RCC 7860 (cell line): Measurements from ENCODE around the gene HLA-DOB.
"Not testable (repeated sequence)": the region's sequence is repeated elsewhere in the genome, so short reads cannot be mapped to it uniquely, and the experiment has no call there.

Experiments used
- DNase-seq: peaks from one replicate; pipeline ENCODE4 v3.0.0-alpha.2; 2015; ENCODE audit warnings: low spot score
- FAIRE-seq: peaks from 2 replicates; lab custom pipeline; 2012; peaks lifted over from hg19 to GRCh38; lab: Jason Lieb, UNC

The HLA-DOB gene

DNA sequence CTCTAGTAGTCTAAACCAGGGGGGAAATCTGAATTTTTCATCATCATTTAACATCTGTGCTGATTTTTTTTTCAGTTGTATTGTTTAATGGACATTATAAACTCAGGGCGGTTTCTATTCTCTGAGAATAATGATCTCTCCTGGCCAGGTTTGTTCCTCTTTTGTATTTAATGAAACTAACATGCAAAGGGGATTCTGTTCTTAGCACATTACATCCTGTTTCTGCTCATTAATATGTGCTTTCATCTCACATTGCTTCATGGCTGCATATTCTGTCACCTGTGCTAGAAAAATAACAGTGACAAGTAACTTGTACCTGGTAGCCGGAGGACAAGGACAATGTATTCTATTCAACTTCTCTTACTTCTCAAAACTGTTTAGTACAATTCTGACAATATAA lies 806 bp downstream of the HLA-DOB start:
- no peak for FAIRE-seq
- DNase-seq, result no peak

DNA sequence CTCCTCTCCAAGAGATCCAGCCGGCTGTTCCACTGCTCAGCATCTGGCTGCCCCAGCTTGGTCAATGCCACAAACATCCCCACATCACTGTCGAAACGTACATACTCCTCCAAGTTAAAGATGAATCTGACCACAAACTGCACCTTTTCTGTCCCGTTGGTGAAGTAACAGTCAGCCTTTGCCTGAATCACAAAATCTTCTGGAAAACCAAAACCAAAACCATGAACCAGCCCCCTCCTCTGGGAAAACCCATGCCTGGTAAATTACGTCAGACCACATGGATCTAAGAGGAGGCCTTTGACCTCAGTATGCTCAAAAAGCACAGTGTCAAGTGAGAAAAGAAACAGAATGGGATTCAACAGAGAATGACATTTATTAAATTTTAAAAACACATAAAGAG lies 1.7 kb downstream of the HLA-DOB start:
- DNase-seq (peak; percentile 22), FAIRE-seq (no peak)

DNA sequence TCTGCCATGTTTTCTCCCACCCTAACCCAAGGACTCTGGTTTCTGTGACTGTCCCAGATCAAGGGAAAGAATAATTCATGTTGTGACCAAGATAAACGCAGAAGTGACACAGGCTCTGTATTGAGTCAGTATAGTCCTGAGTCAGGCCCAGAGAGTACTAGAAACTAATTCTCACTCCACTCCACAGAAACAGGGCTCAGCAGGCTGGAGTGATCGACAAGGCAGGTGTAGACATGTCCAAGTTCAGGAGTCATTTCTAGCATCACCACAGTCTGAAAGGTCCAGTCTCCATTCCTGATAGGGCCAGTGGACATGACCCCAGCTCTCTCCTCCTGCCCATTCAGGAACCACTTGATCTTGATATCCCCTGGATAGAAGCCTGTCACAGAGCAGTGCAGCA lies 2.7 kb downstream of the HLA-DOB start:
- no peak for FAIRE-seq
- no peak for DNase-seq

DNA sequence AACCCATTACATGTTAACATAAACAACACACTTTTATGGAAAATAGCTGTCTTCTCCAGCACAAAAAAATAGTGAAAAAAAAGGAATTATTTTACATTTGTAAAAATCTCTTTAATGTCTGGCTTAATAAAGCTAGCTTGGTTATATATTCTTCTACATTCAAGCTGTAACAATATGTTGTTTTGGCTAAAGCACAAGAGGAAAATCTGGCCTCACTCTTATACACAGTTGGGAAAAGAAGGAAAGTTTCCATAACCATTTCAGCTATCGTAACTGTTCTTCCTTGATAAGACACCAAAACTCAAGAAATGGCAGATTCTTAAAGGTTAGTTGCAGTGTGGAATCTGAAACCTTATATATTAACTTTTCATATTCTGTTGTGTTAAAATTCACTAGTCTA lies 7.6 kb downstream of the HLA-DOB start:
- DNase-seq, result no peak
- FAIRE-seq, result no peak

DNA sequence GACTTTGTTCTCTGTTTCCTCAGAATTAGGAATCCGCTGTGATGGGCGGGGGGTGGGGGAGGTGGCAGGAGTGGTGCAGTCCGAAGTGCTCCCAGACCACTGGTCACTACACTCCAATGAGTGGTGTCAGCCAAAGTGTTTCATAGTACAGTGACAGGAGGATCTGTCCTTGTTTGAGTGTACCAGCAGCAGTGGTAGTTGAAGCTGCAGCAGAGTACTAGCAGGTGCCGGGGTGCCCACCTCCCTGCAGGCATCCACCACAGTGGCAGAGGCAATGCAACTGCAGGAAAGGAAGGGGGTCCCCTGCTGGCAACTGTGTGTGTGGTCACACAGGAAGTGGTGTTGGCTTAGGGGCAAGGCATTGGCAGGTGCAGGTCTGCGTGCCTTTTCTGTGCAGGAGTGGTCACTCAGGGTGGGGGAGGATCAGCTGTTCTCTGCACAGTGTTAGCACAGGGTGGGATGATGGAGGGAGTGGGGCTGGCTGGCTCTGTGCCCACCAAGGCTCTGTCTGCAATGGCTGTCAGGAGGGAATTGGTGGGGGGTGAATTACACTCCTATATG lies 9.7 kb downstream of the HLA-DOB start:
- DNase-seq (no peak), FAIRE-seq (no peak)

DNA sequence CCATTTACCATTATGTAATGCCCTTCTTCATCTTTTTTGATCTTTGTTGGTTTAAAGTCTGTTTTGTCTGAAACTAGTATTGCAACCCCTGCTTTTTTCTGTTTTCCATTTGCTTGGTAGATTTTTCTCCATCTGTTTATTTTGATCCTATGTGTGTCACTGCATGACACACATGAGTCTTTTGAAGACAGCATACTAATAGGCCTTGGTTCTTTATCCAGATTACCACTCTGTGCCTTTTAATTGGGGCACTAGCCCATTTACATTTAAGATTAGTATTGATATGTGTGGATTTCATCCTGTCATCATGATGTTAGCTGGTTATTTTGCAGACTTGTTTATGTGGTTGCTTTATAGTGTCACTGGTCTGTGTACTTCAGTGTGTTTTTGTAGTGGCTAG lies 11.4 kb downstream of the HLA-DOB start:
- FAIRE-seq, DNase-seq: not testable (repeated sequence)

DNA sequence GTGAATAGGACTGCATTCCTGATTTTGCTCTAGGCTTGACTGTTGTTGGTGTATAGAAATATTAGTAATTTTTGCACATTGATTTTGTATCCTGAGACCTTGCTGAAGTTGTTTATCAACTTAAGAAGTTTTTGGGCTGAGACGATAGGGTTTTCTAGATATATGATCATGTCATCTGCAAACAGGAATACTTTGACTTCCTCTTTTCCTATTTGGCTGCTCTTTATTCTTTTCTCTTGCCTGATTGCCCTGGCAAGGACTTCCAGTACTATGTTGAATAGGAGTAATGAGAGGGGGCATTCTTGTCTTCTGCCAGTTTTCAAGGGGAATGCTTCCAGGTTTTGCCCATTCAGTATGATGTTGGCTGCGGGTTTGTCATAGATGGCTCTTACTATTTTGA lies 13.4 kb downstream of the HLA-DOB start:
- FAIRE-seq (no peak), DNase-seq (no peak)

DNA sequence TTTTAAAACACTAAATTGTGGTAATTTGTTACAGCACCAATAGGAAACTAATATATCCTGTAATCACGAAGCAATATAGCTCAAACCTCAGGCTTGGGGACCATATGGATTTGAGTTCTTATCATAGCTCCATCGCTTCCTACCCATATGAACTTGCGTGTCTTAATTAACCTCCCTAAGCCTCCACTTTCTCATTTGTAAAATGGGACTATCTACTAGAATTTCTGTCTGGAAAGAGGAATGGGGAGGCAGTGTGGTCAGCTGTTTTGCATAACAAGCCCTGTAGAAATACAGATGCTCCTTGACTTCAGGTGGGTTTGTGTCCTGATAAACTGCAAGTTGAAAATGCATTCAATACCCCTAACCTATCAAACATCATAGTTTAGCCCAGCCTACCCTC lies 17.1 kb downstream of the HLA-DOB start:
- FAIRE-seq (no peak), DNase-seq (no peak)

DNA sequence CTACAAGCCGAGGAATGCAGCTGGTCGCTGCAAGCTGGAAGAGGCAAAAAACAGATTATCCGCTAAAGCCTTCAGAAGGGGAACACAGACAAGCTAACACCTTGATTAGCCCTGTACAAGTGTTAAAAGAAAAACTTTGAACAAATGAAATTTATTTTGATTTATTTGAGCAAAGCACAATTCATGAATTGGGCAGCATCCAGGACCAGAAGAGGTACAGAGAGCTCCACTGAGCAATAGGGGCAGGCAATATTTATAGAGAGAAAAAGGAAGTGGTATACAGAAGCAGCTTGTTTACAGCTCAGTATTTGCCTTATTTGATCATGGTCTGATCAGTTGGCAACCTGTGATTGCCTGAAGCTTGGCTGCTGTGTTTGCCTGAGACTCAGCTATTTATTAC lies 17.6 kb downstream of the HLA-DOB start:
- DNase-seq (no peak), FAIRE-seq (no peak)

DNA sequence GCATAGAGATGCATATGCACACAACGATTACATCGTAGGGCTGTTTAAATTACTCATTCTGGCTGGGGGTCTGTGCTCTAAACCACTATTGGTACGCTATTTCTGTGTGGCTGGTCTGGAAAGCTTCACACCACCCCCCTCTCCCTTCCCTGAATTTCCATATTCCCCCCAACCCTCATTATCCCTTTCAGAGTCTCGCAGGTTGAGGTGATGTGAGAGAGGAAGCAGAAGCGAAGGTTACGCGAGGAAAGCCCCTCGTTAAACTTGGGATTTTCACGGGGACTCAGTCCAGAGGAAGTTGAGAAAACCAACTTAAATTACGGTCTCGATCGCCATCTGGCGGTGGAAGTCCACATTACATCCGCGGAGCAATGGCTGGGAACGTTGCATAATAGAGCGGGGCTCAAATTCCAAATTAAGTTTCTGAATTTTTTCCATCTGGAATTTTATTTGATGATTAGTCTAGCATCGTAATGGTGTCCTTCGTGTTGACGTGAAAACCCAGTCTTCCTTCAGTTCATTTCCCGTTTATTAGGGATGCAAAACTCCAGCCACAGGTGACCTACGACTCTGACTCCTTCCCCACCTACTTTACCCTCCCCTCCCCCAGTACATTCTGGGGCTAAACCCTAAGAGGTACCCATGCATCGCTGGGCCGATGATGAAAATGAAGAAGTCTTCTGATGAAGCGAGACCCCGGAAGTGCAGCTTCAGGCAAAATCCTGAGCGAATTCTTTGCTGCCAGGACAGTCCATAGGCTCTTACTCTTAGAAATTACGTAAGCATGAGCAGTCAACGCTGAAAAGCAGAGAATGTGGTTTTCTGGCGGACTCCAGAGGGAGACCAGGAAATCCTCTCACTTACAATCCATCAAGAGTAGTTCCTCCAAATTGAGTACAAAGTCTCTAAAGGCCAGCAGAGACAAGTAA lies 19.7 kb downstream of the HLA-DOB start:
- FAIRE-seq (peak; percentile 44), DNase-seq (peak; percentile 16)

DNA sequence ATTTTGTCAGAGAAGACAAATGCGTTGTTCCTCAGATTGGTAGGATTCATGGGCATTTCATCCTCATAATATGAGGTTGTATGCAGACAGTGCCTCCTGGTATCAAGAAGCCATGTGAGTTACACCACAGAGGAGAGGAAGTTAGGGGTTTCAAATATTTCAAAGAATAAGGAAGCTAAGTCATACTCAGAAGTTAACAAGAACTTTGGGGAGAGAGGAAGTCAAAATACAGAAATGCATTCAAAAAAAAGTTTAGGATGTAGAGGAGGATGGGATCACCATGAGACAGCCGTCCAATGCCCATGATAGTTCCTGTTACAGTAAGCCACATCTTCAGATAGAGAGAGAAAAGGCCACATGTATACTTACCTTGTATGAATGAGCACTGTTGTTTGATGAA lies 22.3 kb downstream of the HLA-DOB start:
- DNase-seq (no peak), FAIRE-seq (no peak)

DNA sequence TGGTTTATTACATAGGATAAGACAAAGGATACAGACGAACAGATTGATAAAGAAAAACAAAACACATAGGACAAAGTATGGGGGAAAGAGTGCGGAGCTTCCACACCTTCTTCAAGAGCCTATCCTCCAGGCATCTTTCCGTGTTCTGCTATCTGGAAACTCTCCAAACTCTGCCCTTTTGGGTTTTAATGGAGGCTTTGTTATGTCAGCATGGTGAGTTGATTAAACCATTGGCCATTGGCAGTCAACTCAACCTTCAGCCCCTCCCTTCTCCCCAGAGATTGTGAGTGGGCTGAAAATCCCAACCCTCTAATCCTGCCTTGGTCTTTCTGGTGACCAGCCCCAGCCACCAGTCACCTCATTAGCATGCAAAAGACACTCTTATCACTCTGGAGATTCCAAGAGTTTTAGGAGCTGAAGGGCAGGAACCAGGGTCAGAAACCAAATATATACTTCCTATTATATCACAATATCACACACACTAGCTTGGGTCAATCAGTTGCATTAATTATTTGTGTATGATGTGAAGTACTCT lies 23.8 kb downstream of the HLA-DOB start:
- FAIRE-seq (no peak), DNase-seq (no peak)

DNA sequence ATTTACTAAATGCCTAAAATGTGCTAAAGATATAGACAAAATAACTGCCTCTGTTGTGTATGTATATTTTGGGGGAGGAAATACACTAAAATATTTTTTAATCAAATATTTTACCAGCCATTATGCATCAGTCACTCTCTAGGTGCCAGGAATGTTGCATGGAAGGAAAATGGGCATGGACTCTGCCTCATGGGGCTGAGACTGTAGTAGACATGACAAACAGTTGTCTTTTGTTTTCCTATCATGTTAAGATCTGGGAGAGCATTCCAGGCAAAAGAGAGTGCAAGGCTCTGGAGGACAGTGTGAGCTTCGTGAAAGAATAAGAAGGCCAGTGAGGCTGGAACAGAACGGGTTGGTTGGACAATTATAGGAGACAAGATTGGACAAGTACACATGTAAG lies 26.5 kb downstream of the HLA-DOB start:
- DNase-seq (no peak), FAIRE-seq (no peak)

DNA sequence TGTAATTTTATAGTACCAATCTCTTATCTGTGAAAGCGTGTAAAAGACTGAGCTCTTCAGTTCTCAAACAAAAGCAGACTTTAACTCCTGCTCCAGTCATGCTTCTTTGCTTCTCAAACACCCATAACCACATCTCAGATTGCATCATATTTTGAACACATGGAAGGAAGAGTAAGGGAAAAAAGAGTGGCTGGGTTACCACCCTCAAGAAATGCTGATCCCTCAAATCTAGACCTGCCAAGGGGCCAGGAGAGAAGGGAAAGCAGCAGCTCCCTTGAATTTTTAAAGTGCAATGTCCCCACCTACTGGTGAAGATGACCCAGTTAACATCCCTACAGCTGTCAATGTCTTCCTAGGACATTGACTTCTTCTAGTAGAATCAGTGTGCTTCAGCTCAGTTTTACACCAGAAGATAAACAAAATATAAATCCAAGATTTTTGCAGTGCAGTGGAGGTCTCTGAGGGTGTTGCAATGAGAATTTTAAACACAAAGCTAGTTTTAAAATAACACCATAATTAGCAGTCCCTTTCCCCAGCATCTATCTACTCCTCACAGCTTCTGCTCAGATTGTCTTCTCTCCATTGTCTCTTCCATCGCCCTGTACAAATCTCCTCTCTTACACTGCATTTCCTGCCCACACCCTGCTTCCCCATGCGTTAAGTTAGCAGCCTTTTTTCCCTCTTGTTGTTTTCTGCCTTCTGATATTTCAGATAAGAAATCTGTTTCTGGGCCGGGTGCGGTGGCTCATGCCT lies 30.8 kb downstream of the HLA-DOB start:
- no peak for FAIRE-seq

DNA sequence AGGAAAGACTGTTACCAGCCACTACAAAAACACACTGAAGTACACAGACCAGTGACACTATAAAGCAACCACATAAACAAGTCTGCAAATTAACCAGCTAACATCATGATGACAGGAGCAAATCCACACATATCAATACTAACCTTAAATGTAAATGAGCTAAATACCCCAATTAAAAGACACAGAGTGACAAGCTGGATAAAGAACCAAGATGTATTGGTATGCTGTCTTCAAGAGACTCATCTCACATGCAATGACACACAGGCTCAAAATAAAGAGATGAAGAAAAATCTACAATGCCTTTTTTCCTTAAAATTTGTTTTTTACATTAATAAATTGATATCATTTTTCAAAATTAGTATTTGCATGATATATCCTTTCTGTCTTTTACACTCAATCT lies 33.9 kb downstream of the HLA-DOB start:
- FAIRE-seq, DNase-seq: not testable (repeated sequence)

More for the DNA sequence above, 30.8 kb downstream of the HLA-DOB start:
- DNase-seq, result peak; percentile 22

DNA sequence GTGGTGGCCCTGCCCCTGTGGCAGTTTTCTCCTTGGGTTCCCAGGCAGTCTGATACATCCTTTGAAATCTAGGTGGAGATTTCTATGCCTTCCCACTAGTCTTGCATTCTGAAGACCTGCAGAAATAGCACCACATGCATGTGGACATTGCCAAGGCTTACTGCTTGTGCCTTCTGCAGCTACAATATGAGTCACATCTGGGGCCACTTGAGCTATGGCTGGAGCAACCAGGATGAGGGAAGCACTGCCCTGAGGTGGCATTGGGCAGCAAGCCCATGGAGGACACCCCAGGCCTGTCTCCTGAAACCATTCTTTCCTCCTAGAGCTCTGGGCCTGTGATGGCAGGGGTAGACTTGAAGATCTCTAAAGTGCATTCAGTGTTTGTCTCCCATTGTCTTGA lies 37.8 kb downstream of the HLA-DOB start:
- DNase-seq (no peak), FAIRE-seq (no peak)

DNA sequence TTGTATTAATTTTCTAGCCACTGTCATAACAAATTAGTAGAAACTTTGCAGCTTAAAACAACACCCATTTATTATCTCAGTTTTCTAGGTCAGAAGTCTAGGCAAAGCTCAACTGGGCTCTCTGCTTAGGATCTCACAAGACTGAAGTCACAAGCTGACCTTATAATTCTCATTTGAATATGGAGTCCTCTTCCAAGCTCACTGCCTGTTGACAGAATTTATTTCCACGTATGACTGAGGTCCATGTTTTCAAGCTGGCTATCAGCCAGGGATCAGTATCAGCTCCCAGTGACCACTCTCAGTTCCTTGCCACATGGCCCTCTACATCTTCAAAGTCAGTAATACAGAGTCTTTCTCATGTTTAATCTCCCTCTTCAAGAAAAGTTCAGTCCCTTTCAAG lies 41.7 kb downstream of the HLA-DOB start:
- no peak for DNase-seq
- no peak for FAIRE-seq

DNA sequence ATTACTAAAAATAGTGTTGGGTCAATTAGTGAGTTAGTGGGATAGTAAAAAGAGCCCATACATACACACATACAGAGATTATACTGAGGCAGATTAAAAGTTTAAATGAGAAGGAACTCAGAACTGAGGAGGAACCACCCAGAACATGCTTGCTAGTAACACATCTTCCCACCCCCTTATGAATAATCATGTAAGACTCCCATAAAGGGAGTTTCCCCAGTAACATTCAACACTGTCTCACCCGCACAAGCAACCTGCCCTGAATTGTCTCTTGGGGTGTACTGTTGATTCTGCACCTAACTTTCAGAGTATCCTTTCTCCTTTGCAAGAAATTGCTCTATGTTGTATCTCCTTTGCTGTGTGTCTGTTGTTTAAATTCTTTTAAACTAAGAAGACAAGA lies 42.4 kb downstream of the HLA-DOB start:
- FAIRE-seq, result no peak
- DNase-seq, result no peak

DNA sequence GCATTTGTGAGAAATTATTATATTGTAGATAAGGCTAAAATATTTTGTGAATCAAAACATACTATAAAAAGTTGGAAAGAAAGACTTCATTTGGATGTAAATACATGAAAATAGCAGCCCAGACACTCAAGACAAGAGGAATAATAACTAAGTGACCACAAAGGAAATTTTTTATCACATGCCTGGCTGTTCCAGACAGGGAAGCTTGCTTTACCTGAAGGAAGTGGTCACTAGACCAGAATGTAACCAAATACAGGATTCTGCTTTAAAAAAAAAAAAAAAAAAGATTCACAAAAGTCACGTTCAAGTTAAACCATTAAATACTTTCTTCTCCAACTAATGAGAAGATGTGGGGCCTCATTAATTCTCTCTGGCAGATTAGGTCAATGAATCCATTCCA lies 44.1 kb downstream of the HLA-DOB start:
- FAIRE-seq, result no peak
- no peak for DNase-seq

DNA sequence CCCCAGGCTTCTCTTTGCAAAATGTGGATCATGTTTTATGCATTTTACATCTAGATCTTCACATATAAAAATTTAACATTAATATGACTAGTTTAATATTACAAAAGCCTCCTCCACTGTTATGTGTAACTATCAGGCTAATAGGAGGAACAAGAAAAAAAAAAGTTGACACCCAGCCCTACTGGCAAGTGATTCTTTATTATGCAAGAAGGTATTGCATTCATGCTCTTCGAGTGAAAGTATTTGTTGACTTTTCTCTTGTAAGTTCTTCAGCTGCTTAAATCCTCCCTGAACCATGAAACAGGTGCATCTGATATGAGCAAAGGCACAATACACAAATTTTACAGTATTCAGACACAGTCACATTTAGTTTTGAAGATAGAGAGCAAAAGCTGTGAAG lies 52.8 kb downstream of the HLA-DOB start:
- DNase-seq (no peak), FAIRE-seq (no peak)

DNA sequence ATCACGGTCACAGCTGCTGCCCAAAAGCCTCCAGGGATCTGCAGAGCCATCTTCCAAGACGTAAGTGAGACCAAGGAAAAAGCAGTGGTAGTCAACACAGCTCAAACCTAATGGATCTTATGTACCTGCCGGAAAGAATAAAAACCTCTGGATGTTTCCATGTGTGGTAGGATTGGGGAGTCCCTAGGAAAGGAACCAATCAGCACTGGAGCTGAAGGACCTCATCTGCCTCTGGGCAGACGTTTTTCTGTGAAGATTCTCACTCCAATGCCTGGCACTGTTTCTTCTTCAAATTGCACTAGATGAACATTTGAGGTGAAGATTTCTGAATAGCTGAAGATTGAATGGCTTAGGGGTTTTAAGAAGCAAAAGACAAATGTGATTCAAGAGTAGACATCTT lies 53.4 kb downstream of the HLA-DOB start, which contains the start of gene HLA-DQB2:
Gene HLA-DQB2 (minus strand): TSS at position 112 of the 400 bp plus-strand sequence. CDS start 62 bp downstream, at position 50.
- DNase-seq (no peak), FAIRE-seq (no peak)
